GM18867 (cell line): Measurements from ENCODE around the gene SLC35B2.
"Not testable (repeated sequence)": the region's sequence is repeated elsewhere in the genome, so short reads cannot be mapped to it uniquely, and the experiment has no call there.

Source experiments
- ATAC-seq: cut with Tn5 transposase; IDR thresholded peaks from one replicate; pipeline ENCODE4 v1.9.1; 2021; ENCODE audit warnings: mild to moderate bottlenecking, moderate library complexity; ENCODE audit not compliant: unreplicated experiment

The SLC35B2 gene

GRCh38 chr6:44235891-44236516 lies 21.3 kb downstream of the SLC35B2 start:
- no peak for ATAC-seq

- no peak for ATAC-seq
These were observed 22.1 kb downstream of the SLC35B2 start for GRCh38 chr6:44235269-44235668.

- no peak for ATAC-seq
These were observed 23.0 kb downstream of the SLC35B2 start for GRCh38 chr6:44234101-44235025.

- no peak for ATAC-seq
These were observed 23.7 kb downstream of the SLC35B2 start for GRCh38 chr6:44233567-44234100.

GRCh38 chr6:44232676-44233566 lies 24.4 kb downstream of the SLC35B2 start:
- no peak for ATAC-seq

- not testable (repeated sequence) for ATAC-seq
These were observed 25.9 kb downstream of the SLC35B2 start for GRCh38 chr6:44231426-44231825.

GRCh38 chr6:44230034-44230675 lies 27.2 kb downstream of the SLC35B2 start:
- ATAC-seq = no peak

GRCh38 chr6:44229376-44230033 lies 27.8 kb downstream of the SLC35B2 start:
- ATAC-seq = no peak

GRCh38 chr6:44228836-44229235 lies 28.5 kb downstream of the SLC35B2 start:
- no peak for ATAC-seq

GRCh38 chr6:44228433-44228832 lies 28.9 kb downstream of the SLC35B2 start:
- ATAC-seq = no peak

GRCh38 chr6:44228031-44228430 lies 29.3 kb downstream of the SLC35B2 start:
- no peak for ATAC-seq

GRCh38 chr6:44227148-44227793 lies 30.1 kb downstream of the SLC35B2 start:
- no peak for ATAC-seq

- no peak for ATAC-seq
These were observed 30.8 kb downstream of the SLC35B2 start for GRCh38 chr6:44226368-44227147.

- ATAC-seq = no peak
These were observed 31.6 kb downstream of the SLC35B2 start for GRCh38 chr6:44225579-44226325.

- ATAC-seq = no peak
These were observed 32.4 kb downstream of the SLC35B2 start for GRCh38 chr6:44224965-44225305.

GRCh38 chr6:44224029-44224964 lies 33.0 kb downstream of the SLC35B2 start:
- no peak for ATAC-seq
